IMR-90 (cell line): ENCODE data around the gene B4GALNT3.

Source experiments
- CEBPB ChIP-seq: IDR thresholded peaks from 2 replicates; pipeline ENCODE4 v1.6.1; 2012; ENCODE audit warnings: low read depth, low read length, improper control_type of control experiment
- ELK1 ChIP-seq: fragments of 150-350 bp; IDR thresholded peaks from 2 replicates; pipeline ENCODE4 v1.6.1; 2016; ENCODE audit warnings: low read depth, mild to moderate bottlenecking, low read length, moderate library complexity, borderline replicate concordance
- POLR2A ChIP-seq: IDR thresholded peaks from 2 replicates; pipeline ENCODE4 v1.6.1; 2012; ENCODE audit warnings: mild to moderate bottlenecking, low read depth, low read length
- RAD21 ChIP-seq: IDR thresholded peaks from 2 replicates; pipeline ENCODE4 v1.6.1; 2012; ENCODE audit warnings: low read length, improper control_type of control experiment
- RFX5 ChIP-seq: IDR thresholded peaks from 2 replicates; pipeline ENCODE4 v1.8.0; 2012; ENCODE audit warnings: low read depth, mild to moderate bottlenecking, low read length, moderate library complexity
- SMC3 ChIP-seq: fragments of 150-350 bp; IDR thresholded peaks from 2 replicates; pipeline ENCODE4 v1.6.1; 2016; ENCODE audit warnings: low read depth, mild to moderate bottlenecking, antibody characterized with exemption, low read length, moderate library complexity
- TF ChIP-seq, protein P1 (sequence below): conservative IDR thresholded peaks from 2 replicates; pipeline ENCODE4 v1.5.1; 2012; ENCODE audit warnings: mild to moderate bottlenecking, low read depth, low read length, improper control_type of control experiment

GRCh38 chr12:611721-612120, 152.0 kb downstream of the B4GALNT3 start:
- TF ChIP-seq POLR2A (no peak), RFX5 (no peak), CEBPB (no peak), SMC3 (no peak), ELK1 (no peak), RAD21 (no peak)
- TF ChIP-seq, protein P1, sequence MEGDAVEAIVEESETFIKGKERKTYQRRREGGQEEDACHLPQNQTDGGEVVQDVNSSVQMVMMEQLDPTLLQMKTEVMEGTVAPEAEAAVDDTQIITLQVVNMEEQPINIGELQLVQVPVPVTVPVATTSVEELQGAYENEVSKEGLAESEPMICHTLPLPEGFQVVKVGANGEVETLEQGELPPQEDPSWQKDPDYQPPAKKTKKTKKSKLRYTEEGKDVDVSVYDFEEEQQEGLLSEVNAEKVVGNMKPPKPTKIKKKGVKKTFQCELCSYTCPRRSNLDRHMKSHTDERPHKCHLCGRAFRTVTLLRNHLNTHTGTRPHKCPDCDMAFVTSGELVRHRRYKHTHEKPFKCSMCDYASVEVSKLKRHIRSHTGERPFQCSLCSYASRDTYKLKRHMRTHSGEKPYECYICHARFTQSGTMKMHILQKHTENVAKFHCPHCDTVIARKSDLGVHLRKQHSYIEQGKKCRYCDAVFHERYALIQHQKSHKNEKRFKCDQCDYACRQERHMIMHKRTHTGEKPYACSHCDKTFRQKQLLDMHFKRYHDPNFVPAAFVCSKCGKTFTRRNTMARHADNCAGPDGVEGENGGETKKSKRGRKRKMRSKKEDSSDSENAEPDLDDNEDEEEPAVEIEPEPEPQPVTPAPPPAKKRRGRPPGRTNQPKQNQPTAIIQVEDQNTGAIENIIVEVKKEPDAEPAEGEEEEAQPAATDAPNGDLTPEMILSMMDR, result no peak
